Ammon's horn (tissue), 1 donor: Measurements from ENCODE around the gene RABL6.
"Not testable (repeated sequence)": the region's sequence is repeated elsewhere in the genome, so short reads cannot be mapped to it uniquely, and the experiment has no call there.

Experiments used
- DNase-seq: peaks from one replicate; pipeline ENCODE4 v3.0.0-alpha.2; 2016; ENCODE audit warnings: low spot score

RABL6 gene

GRCh38 chr9:136807281-136808074, at the start of gene RABL6:
Gene RABL6 (plus strand): TSS chr9:136807948. CDS start chr9:136808197, 249 bp downstream.
- DNase-seq, result peak; percentile 71

- DNase-seq, result no peak
Measured at GRCh38 chr9:136759001-136759400, 48.7 kb upstream of the RABL6 start.

- no peak for DNase-seq
Measured at GRCh38 chr9:136759436-136760325, 48.1 kb upstream of the RABL6 start.

DNA sequence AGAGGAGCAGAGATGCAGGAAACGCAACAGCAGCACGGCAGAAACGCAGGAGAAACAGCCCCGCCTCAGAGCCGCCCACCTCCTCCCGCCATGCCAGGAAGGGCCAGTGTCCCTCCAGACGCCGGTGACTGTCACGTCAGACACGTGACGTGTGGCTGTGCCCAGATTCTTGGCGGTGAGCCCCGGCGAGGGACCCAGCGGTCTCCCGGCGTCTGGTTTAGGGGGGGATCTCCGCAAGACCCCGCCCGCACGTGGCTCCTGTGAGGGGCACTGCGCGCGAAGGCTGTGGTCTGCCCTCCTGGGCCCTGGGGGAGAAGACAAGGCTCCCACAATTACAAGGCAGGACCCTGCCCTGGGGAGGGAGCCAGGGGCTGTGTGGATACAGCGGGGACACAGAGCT, 47.3 kb upstream of the RABL6 start:
- DNase-seq, result no peak

GRCh38 chr9:136760834-136761544, 46.8 kb upstream of the RABL6 start:
- DNase-seq, result peak; percentile 79

- no peak for DNase-seq
Measured at GRCh38 chr9:136761545-136761981, 46.2 kb upstream of the RABL6 start.

- DNase-seq, result no peak
Measured at GRCh38 chr9:136762221-136762691, 45.5 kb upstream of the RABL6 start.

DNA sequence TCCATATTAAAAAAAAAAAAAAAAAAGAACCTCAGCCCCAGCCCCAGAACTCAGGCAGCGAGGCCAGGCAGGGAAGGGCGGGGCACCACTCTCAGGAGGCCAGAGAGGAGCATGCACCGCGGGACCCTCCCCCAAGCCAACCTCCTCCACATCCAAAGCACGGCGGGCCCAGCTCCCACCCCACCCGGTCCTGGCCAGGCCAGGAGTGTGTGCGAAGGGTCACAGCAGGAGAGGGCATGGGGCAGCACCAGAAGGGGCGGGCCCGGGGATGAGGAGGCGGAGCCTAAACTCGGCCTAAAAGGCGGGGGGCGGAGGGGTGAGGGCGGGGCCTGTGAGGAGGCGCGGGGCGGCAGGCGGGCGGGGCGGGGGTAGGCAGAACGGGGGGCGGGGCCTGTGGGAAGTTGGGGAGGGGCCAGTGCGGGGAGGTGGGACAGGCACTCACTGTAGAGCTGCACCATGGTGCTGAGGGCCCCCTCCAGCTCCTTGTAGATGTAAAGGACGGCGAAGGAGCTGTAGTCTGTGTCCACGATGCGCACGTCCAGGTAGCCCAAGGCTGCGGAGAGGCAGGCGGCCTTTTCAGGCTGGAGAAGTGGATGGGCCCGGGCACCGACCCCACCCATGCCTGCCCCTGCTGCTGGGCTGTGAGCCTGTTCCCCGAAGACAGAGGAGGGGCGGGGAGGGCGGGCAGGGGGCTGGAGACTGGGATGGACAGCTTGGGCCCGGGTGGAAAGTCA, 44.7 kb upstream of the RABL6 start:
- DNase-seq, result no peak

- DNase-seq, result no peak
Measured at GRCh38 chr9:136763649-136764035, 44.1 kb upstream of the RABL6 start.

GRCh38 chr9:136764301-136764891, 43.4 kb upstream of the RABL6 start, which contains the start of gene LCN15:
Gene LCN15 (minus strand): TSS chr9:136764518. CDS start chr9:136764488, 30 bp downstream.
- DNase-seq, result no peak

GRCh38 chr9:136765041-136765440, 42.7 kb upstream of the RABL6 start:
- no peak for DNase-seq

- DNase-seq, result not testable (repeated sequence)
Measured at GRCh38 chr9:136765745-136766409, 41.9 kb upstream of the RABL6 start.

- DNase-seq, result peak; percentile 66
Measured at GRCh38 chr9:136766410-136767120, 41.2 kb upstream of the RABL6 start.

- no peak for DNase-seq
Measured at GRCh38 chr9:136769710-136770191, 38.0 kb upstream of the RABL6 start.

GRCh38 chr9:136771907-136772415, 35.8 kb upstream of the RABL6 start:
- no peak for DNase-seq

DNA sequence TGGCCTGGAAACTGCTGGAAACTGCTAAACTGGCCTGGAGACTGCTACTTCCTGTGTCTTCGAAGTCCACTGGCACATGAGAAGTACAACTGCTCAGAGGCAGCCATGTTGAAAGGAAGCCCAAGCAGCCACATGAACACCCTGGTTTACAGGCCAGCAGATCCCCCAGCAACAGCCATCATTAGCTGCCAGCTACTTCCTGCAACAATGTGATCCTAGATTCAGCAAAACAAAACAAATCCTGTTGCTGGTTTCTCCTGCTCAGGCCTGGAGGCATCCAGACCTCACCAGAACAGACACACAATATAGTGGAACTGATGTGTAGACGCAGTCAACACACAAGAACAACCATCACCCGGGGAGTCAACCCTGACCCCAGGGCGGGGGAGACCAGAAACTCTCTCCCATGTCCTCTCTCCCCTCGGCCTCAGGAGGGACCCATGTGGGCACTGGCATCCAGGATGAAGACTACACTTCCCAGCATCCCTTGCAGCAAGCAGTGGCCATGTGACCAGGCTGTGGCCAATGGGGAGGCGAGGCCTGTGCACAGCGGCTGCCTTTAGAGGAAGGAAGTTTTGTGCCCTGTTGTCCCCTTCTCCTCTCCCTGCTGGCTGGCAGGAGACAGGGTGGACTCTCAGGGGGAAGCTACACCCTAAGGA, 34.2 kb upstream of the RABL6 start:
- DNase-seq, result peak; percentile 52

DNA sequence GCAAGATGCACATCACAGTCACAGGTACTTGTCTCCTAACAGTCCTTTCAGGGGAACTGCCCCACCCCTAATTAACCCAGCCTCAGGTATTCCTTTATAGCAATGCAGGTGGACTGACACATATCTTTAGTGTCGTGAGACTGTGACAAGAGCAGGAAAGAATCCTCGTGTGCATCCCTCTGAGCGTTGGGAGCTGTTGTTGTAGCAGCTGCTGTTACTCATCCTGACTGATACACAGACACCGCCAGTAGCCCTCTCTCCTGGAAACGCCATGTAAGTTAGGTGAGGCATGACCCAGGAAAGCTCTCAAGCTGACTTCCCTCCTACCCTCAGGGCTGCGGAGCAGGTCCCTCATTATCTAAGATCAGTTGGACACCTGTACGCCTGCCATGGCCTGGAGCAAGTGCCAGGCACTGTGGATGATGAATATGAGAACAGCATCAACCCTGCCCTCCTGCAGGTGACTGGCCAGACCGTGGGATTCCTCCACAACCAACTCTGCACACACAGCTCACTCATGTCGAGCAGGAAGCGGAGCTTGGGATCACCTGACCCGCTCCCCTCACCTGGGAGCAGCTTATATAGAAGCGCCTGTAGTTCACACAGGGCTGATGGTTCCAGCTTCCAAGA, 33.2 kb upstream of the RABL6 start:
- DNase-seq, result no peak

DNA sequence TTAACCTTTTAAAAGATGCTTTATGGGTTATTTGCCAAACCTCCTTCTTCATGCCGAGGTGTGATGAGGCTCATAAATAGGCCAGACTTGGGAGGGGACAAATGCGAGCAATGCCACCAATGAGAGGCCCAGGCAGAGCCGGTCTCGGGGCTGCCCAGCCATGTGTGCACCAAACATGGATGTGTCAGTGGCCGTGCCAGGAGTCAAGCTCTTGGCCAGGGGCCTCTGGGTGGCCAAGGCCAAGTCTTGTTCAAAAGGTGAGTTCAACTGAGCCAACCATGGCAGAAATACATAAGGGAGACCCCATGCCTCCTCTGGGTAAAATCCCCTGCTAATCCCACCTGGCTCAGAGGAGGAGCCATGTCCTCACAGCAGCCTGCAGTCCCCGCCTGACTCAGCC, 32.6 kb upstream of the RABL6 start:
- no peak for DNase-seq
